GM21515 (cell line): ENCODE results near the gene APBA2.
"Not testable (repeated sequence)": the region's sequence is repeated elsewhere in the genome, so short reads cannot be mapped to it uniquely, and the experiment has no call there.

Experiments
- ATAC-seq: cut with Tn5 transposase; IDR thresholded peaks from one replicate; pipeline ENCODE4 v1.9.1; 2021; ENCODE audit not compliant: unreplicated experiment

APBA2 gene

GRCh38 chr15:29098652-29099051 lies 212.9 kb downstream of the APBA2 start:
- ATAC-seq, result no peak

- no peak for ATAC-seq
Observed at GRCh38 chr15:29099131-29099880, 213.5 kb downstream of the APBA2 start.

- ATAC-seq, result no peak
Observed at GRCh38 chr15:29100486-29101000, 214.8 kb downstream of the APBA2 start.

GRCh38 chr15:29101491-29101890 lies 215.7 kb downstream of the APBA2 start:
- no peak for ATAC-seq

- ATAC-seq, result not testable (repeated sequence)
Observed at GRCh38 chr15:29102173-29102794, 216.5 kb downstream of the APBA2 start.

- no peak for ATAC-seq
Observed at GRCh38 chr15:29102911-29103823, 217.4 kb downstream of the APBA2 start.

- peak; percentile 47 for ATAC-seq
Observed at GRCh38 chr15:29103824-29104565, 218.2 kb downstream of the APBA2 start.

GRCh38 chr15:29104566-29104880 lies 218.7 kb downstream of the APBA2 start:
- no peak for ATAC-seq

- no peak for ATAC-seq
Observed at GRCh38 chr15:29105151-29105854, 219.5 kb downstream of the APBA2 start.

- no peak for ATAC-seq
Observed at GRCh38 chr15:29106116-29106515, 220.3 kb downstream of the APBA2 start.

- no peak for ATAC-seq
Observed at GRCh38 chr15:29106551-29107290, 220.9 kb downstream of the APBA2 start.

- no peak for ATAC-seq
Observed at GRCh38 chr15:29107291-29107890, 221.6 kb downstream of the APBA2 start.

- ATAC-seq, result no peak
Observed at GRCh38 chr15:29107971-29108645, 222.3 kb downstream of the APBA2 start.

GRCh38 chr15:29109762-29110161 lies 224.0 kb downstream of the APBA2 start:
- ATAC-seq, result no peak

- ATAC-seq, result no peak
Observed at GRCh38 chr15:29110176-29110575, 224.4 kb downstream of the APBA2 start.

- ATAC-seq, result no peak
Observed at GRCh38 chr15:29110733-29111132, 225.0 kb downstream of the APBA2 start.

- no peak for ATAC-seq
Observed at GRCh38 chr15:29111705-29112281, 226.0 kb downstream of the APBA2 start.
